ENCODE data around the gene KLHL29. TPM values are rescaled to one million over a fixed set of nuclear protein-coding genes. Genes with fewer than 3 reads are reported as not detected.
"Not testable (repeated sequence)": the region's sequence is repeated elsewhere in the genome, so short reads cannot be mapped to it uniquely, and the experiment has no call there.

KLHL29 gene
- polyA plus RNA-seq, 4 donors, result 10.7 to 14.3 (median 11.9) TPM

DNA sequence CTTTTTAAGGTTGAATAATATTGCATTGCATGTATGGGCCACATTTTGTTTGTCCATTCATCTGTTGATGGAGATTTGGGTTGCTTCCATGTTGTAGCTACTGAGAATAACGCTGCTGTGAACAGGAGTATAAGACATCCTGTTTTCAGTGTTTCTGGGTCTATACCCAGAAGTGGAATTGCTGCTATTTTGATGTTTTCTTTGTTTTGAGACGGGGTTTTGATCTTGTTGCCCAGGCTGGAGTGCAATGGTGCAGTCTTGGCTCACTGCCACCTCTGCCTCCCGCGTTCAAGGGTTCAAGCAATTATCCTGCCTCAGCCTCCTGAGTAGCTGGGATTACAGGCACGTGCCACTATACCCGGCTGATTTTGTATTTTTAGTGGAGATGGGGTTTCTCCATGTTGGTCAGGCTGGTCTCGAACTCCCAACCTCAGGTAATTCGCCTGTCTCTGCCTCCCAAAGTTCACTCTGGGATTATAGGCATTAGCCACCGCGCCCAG is 6.3 kb downstream of the KLHL29 start:
- DNase-seq (ENCODE audit: low read depth in 4 of 4, low spot score in 3 of 4), result not testable (repeated sequence)

GRCh38 chr2:23393722-23394121 is 8.7 kb downstream of the KLHL29 start:
- DNase-seq (ENCODE audit: low read depth in 4 of 4, low spot score in 3 of 4), result no peak

GRCh38 chr2:23394700-23395099 is 9.7 kb downstream of the KLHL29 start:
- DNase-seq (ENCODE audit: low read depth in 4 of 4, low spot score in 3 of 4), result no peak

GRCh38 chr2:23397478-23397877 is 12.5 kb downstream of the KLHL29 start:
- DNase-seq (ENCODE audit: low read depth in 4 of 4, low spot score in 3 of 4), result no peak

DNA sequence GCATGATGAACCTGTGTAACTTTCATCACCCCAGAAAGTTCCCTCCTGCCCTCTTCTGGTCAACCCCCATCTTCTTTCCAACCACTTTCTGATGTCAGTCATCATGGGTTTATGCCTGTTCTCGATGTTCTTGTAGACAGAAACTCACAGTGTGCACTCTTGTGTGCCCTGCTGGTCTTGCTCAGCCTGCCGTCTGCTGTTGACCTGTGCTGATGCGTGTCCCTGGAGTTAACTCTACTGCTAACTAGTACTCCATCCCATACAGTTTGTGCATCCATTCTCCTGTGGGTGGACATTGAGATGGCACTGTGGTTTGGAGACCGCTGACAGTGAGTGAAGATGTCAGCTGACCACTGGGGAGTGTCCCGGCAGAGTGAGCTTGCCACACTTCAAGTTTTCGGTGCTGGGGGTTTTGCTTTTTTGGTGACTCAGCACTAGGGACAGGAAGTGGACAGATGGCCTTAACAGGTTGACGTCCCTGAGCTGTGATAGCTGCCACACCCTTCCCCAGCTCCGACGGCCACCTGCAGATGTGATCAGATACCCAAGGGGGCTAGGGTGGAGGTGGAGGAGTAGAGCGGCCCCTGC is 14.8 kb downstream of the KLHL29 start:
- no peak for DNase-seq (ENCODE audit: low read depth in 4 of 4, low spot score in 3 of 4)

GRCh38 chr2:23400703-23401102 is 15.7 kb downstream of the KLHL29 start:
- no peak for DNase-seq (ENCODE audit: low read depth in 4 of 4, low spot score in 3 of 4)

GRCh38 chr2:23401427-23402204 is 16.6 kb downstream of the KLHL29 start:
- DNase-seq (ENCODE audit: low read depth in 4 of 4, low spot score in 3 of 4), result no peak

DNA sequence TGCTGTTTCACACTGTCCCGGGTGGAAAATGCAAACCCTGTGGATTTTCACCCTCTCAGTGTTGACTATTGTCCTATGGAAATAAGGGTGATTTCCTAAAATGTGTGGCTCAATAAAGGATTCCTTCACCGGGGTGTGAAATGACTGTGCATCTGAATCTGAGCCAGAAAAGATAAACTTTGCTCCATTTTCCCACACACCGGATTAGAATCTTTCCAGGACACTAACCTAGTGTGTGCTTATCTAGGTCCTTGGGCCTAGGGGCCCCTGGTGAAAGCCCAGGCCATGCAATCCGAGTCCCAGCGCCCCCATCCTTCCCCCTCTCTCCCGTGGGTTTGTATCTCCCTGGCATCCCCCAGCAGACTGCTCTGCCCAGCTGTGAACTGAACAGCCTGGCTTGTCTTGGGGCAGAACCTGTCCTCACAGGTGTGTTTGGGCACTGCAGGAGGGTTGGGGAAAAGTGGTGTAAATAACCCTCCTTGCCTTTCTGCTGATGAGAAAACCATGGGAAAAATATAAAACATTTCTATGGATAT is 17.3 kb downstream of the KLHL29 start:
- DNase-seq (ENCODE audit: low read depth in 4 of 4, low spot score in 3 of 4), result no peak

GRCh38 chr2:23404426-23404825 is 19.4 kb downstream of the KLHL29 start:
- DNase-seq (ENCODE audit: low read depth in 4 of 4, low spot score in 3 of 4), result peak in 1 of 4 donors; percentile 70

DNA sequence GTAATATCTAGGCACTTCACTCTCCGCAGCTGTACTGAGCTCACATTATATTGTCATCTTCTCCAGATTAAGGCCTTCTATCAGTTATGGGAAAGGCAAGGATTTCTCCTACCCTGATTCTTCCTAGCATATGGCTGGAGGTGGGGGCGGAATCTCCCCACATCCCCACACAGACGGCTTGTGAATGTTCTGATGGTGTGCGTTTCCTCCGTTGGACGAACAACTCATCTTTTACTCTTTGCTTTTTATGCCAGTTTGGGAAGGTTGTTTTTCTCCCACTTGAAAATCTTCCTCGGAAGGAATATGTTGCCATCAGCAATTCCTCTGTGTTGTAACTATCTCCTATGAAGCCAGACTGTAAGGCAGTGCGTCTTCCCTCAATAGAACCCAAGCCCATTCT is 24.3 kb downstream of the KLHL29 start:
- DNase-seq (ENCODE audit: low read depth in 4 of 4, low spot score in 3 of 4), result no peak

DNA sequence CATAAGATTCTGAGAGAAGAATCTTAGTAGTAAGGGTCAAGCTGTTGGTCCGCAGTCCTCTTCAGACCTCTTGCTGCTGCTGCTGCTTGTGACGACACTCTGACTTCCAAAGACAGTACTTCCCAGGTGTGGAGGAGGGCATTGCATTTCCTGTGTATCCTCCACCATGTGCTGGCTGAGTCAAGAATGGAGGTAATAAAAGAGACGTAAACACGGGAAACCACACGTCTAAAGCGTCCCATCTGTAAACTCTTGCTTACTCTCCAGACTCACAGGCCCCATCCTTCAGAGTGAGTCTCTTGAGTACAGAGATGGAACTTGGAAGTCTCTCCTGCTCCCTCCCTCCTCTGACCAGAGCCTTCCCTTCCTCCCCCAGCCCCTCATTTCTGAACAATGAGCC is 25.6 kb downstream of the KLHL29 start:
- no peak for DNase-seq (ENCODE audit: low read depth in 4 of 4, low spot score in 3 of 4)

- no peak for DNase-seq (ENCODE audit: low read depth in 4 of 4, low spot score in 3 of 4)
These were observed 26.9 kb downstream of the KLHL29 start for GRCh38 chr2:23411752-23412431.

GRCh38 chr2:23412556-23413155 is 27.7 kb downstream of the KLHL29 start:
- DNase-seq (ENCODE audit: low read depth in 4 of 4, low spot score in 3 of 4), result no peak

- DNase-seq (ENCODE audit: low read depth in 4 of 4, low spot score in 3 of 4), result no peak
These were observed 28.7 kb downstream of the KLHL29 start for GRCh38 chr2:23413641-23414040.

GRCh38 chr2:23414106-23414505 is 29.1 kb downstream of the KLHL29 start:
- no peak for DNase-seq (ENCODE audit: low read depth in 4 of 4, low spot score in 3 of 4)

DNA sequence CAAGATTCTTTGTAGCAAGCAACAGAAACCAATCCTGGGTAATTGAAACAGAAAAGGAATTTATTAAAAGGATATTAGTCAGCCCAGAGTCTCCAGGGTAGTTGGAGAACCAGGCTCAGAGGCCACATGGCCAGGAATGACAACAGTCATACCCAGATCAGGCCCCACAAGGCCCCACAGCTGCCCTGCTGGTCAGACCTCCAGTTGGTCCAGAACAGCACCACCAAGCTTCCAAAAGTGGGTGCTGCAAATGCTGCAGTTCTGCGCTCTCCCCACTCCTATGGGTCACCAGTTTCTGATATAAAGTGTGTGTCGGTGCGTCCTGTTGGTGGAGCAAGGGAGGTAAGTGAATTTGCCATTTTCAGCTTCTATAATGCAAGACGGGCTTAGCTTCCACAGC is 29.9 kb downstream of the KLHL29 start:
- DNase-seq (ENCODE audit: low read depth in 4 of 4, low spot score in 3 of 4), result no peak

GRCh38 chr2:23417310-23417709 is 32.3 kb downstream of the KLHL29 start:
- no peak for DNase-seq (ENCODE audit: low read depth in 4 of 4, low spot score in 3 of 4)

DNA sequence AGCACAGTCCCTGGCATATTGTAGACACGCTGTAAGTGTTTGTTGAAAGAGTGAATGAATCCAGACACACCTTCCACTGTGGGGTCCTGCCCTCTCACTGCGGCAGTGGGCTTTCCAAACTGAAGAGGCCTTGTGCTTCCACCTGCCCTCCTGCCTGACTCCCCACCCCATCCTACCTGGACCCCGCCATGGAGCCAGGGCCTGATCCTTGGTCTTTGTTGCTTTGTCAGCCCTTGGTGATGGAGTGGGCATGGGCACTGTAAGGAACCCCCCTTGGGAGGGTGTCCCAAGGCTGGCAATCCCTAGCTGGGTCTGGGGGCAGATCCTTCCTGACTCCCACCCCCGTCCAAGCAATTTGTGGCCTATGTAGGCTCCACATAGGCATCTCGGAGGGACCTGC is 33.1 kb downstream of the KLHL29 start:
- DNase-seq (ENCODE audit: low read depth in 4 of 4, low spot score in 3 of 4), result no peak

- peak in 1 of 4 donors; percentile 37 for DNase-seq (ENCODE audit: low read depth in 4 of 4, low spot score in 3 of 4)
These were observed 33.5 kb downstream of the KLHL29 start for GRCh38 chr2:23418461-23418911.

- DNase-seq (ENCODE audit: low read depth in 4 of 4, low spot score in 3 of 4), result no peak
These were observed 34.5 kb downstream of the KLHL29 start for GRCh38 chr2:23419171-23420090.
